Activated naive CD4-positive, alpha-beta T cell treated with Interleukin-2 at 50 U/mL for 16 hours (primary cell): ENCODE results near the gene POFUT1.

ENCODE experiments used
- DNase-seq: peaks from one replicate; pipeline ENCODE4 v3.0.0-alpha.2; 2020

The POFUT1 gene

GRCh38 chr20:32208499-32209154 lies 947 bp downstream of the POFUT1 start:
- DNase-seq: no peak

DNA sequence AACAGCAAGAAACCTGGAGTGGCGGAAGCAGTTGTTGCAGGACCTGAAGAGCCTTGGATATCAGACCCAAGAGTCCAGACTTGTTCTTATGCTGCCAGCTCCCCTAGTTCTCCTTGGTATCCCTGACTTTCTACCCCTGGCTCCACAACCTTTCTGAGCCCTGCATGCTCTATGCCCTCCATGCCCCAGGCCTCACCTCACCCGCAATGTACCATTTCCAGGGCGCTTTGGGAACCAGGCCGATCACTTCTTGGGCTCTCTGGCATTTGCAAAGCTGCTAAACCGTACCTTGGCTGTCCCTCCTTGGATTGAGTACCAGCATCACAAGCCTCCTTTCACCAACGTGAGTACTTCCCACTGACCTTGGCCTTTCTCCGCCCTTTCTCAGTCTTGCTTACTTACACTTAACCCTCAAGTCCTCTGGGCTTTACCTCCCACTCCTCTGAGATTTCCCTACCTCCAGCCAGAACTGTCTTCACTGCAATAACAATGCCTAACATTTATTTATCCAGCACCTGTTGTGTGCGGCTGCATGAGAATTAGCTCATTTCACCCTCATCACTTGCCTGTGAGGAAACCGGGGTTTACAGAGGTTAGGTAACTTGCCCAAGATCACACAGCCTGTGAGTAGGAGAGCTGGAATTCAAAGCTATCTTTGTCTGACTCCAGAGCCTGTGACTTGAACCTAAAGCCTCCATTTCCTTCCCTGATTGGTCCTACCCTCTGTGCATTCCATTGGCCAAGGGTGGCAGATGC lies 2.3 kb downstream of the POFUT1 start:
- no peak for DNase-seq

DNA sequence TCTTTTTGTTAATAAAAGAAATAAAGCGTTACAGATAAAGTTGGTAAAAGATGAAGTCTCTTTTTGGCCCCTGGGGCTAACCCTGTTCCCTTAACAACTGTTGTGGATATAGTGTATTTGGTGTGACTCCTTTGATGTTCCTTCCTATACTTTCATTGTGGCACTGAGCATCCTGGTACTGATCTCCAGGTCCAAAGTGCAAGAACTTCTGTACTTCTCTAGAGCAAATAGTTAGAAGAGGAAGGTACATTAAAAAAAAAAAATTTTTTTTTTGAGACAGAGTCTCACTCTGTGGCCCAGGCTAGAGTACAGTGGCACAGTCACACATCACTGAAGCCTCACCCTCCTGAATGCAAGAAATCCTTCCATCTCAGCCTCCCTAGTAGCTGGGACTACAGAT lies 6.2 kb downstream of the POFUT1 start:
- DNase-seq: no peak

DNA sequence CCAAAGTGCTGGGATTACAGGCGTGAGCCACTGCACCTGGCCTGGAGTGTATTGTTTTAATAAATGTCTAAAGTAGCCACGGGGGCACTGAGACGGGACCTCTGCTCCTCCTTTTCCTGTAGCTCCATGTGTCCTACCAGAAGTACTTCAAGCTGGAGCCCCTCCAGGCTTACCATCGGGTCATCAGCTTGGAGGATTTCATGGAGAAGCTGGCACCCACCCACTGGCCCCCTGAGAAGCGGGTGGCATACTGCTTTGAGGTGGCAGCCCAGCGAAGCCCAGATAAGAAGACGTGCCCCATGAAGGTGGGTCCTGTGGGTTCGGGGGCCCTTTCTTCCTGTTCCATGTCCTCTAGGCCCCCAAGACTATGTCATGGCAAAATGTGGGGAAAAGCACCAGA lies 7.5 kb downstream of the POFUT1 start:
- no peak for DNase-seq

GRCh38 chr20:32215729-32216128 lies 8.0 kb downstream of the POFUT1 start:
- no peak for DNase-seq

- no peak for DNase-seq
Measured at GRCh38 chr20:32216179-32217142, 8.8 kb downstream of the POFUT1 start.

- no peak for DNase-seq
Measured at GRCh38 chr20:32218156-32218900, 10.6 kb downstream of the POFUT1 start.

DNA sequence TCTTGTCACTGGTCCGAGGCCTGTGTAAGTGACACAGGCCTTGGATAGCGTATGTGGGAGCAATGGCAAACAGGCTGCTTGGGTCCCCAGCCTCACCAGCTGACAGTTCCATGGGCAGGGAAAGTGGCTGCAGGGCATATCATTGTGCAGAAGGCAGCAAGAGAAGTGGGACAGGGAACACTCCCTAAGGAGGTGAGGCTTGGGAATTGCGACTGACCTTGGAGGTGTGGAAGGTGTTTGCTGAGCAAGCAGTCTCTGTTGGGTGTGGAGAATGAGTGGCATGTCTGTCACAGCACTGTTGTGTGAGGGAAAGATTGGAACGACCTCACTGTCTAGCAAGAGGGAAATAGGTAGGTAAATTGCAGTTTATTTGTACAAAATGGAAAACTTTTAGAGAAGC lies 16.8 kb downstream of the POFUT1 start:
- DNase-seq: no peak

- no peak for DNase-seq
Measured at GRCh38 chr20:32226391-32226790, 18.7 kb downstream of the POFUT1 start.

DNA sequence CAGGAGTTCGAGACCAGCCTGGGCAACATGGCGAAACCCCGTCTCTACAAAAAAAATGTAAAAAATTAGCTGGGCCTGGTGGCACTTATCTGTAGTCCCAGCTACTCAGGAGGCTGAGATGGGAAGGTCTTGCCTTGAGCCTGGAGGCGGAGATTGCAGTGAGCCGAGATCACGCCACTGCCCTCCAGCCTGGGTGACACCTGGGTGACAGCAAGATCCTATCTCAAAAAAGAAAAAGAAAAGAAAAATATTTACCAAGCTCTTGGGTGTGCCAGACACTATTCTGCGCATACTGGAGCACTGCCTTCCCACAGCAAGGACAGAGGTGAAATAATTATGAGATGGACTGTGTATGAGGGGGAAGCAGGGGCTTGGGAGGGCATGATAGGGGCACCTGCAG lies 19.6 kb downstream of the POFUT1 start:
- no peak for DNase-seq

DNA sequence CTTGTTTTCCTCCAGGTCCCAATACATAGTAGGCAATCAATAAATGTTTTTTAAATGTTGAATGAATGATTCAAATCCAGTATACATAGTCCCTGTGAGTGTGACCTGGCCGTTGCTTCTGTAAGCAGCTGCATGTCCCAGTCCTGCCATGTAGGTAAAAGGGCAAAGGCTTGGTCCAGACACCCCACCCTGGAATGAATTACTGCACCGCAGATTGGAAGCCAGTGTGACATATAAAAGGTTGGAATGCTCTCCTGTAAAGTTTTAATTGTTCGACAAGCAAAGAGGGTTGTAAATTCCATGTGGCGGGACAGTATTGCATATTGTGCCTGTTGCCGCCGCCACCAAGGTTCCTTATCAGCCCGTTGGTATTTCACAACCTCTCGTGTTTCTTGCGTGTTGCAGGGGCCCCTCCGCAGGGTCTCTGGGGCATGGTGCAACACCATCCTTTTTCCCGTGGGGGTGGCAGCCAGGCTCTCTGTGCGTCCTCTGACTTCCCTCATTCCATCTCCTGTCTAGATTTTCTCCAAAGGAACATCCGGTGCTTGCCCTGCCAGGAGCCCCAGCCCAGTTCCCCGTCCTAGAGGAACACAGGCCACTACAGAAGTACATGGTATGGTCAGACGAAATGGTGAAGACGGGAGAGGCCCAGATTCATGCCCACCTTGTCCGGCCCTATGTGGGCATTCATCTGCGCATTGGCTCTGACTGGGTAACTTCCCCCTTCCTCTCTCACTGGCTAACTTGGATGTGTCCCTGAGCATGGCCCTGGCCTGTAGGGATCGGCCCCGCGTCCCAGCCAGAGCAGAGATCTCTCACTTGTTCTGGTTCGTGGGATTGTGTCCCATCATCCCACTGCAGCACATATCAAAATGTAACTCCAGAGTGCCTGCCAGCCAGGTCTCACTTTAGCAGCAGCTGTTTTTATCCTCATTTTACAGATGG lies 20.3 kb downstream of the POFUT1 start:
- no peak for DNase-seq

DNA sequence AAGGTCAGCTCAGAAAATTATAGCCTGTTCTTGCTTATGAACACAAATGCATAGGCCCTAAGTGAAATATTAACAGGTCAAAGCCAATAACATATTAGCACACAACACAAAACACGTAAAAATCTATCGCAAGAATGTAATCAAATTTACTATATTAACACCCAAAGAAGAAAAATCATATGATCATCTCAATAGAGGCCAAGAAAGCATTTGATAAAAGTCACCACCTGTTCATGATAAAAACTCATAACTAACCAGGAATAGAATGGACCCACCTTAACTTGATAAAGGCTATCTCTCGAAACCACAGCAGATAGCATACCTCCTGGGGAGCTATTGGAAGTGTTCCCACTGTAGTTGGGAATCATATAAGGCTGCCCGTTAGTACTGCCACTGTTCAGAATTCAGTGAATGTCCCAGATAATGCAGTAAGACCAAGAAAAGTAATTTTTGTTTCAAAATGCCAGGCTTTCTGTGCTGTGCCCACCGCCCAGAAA lies 21.6 kb downstream of the POFUT1 start:
- DNase-seq: no peak

DNA sequence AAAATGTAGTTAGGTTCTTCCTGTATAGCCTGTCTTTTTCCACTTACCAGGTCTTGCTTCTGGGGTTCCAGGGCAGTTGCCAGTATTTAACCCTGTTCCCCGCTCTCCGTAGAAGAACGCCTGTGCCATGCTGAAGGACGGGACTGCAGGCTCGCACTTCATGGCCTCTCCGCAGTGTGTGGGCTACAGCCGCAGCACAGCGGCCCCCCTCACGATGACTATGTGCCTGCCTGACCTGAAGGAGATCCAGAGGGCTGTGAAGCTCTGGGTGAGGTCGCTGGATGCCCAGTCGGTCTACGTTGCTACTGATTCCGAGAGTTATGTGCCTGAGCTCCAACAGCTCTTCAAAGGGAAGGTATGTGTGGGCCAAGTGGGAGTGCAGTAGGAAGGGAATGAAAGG lies 23.0 kb downstream of the POFUT1 start:
- no peak for DNase-seq

DNA sequence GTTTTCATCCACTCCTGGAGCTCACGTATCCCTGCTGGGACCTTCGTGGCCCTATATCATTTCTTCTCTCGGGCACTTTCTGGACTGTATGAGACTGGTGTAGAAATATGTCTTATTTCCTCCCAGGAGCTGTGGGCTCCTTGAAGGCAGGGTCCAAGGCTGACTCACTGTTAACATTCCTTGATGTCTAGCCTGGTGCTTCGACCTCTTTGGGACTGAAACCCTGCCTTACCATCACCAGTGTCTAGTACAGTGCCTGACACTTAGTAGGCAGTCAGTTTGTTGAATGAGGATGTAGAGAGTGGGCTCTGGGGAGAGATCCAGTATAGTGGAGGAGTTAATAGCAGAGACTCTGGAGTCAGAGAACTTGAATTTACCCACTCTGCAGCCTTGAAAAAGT lies 23.6 kb downstream of the POFUT1 start:
- DNase-seq: no peak

DNA sequence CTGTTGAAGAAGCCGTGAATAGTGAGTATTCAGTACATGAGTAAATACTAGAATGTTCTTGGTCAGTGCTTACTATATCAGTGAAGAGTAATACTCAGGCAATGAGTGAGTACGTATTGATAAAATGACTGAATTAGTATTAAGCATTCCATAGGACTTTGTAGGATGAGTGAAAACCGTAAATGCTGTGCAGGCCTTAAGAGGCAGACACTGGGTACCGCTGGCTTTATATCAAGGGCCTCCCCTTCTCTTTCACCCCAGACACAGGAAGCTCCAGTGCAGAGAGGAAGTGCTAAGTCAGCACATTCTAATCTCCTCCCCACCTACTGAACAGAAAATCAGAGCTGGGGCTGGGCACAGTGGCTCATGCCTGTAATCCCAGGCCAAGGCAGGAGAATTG lies 24.2 kb downstream of the POFUT1 start:
- peak; percentile 52 for DNase-seq

GRCh38 chr20:32232326-32232886 lies 24.7 kb downstream of the POFUT1 start:
- DNase-seq: peak; percentile 46

DNA sequence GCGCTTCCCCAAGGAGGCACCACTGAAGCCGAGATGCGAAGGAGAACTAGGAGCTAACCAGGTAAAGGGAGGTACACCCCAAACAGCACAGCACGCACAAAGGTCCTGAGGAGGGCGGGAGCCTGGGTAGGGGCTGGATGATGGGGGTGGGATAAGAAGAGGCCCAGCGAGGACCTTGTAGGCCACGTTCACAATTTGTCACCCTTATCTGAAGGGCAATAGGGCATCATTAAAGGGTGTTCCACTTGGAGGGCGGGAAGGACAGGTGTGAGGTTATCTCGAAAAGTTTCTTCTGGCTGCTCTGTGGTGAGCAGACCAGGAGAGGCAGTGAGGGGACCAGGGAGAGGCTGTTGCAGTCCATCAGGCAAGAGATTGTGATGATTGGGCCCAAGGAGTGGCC lies 25.6 kb downstream of the POFUT1 start:
- DNase-seq: no peak

- DNase-seq: no peak
Measured at GRCh38 chr20:32234135-32234808, 26.6 kb downstream of the POFUT1 start.

DNA sequence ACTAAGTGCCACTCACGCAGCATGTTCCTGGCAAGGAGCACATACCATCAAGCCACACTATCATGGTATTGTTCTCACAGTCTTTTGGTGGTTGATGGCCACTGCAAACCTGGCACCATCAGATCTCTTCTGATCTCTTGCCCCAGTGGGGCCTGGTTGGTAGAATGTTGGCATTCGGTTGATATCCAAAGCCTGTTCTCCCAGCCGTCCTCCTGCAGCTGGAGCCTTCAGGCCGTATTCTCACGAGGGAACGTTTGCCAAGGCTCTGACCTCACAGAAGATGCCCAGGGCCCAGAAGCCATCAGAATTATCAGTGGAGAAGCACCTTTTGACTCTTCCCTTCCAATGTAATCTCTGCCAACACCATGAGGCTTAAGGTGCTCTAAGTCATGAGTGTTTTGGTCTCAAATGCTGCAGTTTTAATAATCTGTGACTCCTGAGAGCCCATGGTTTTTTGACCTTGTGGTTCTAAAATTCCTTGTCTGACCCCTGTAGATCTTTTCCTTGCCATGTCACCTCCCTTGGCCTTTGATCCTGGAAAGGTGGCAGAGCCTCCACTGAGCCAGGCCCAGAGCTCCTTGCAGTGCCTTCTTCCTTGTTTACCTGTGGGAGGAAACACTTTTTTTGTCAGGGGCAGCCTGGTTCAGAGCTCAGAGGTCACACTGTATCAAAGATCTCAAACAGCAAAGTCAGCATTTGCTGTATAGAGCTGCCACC lies 27.8 kb downstream of the POFUT1 start:
- no peak for DNase-seq

- DNase-seq: no peak
Measured at GRCh38 chr20:32236048-32236533, 28.4 kb downstream of the POFUT1 start.
